GM12875 (cell line): Measurements from ENCODE around the gene STRA8.
"Not testable (repeated sequence)": the region's sequence is repeated elsewhere in the genome, so short reads cannot be mapped to it uniquely, and the experiment has no call there.

ENCODE experiments used
- H3K4me3 ChIP-seq: one replicate; pipeline ENCODE4 v1.5.1; 2011; ENCODE audit warnings: low read depth, low read length, control low read depth
- CTCF ChIP-seq: IDR thresholded peaks from 2 replicates; pipeline ENCODE4 v1.5.1; 2011; ENCODE audit warnings: low read depth, mild to moderate bottlenecking, control low read depth, inconsistent platforms, low read length, moderate library complexity, borderline replicate concordance; ENCODE audit not compliant: insufficient read depth

The STRA8 gene

GRCh38 chr7:135231686-135232085 is 2.0 kb upstream of the STRA8 start:
- H3K4me3 ChIP-seq = no peak overlapping the region
- TF ChIP-seq CTCF = no peak

DNA sequence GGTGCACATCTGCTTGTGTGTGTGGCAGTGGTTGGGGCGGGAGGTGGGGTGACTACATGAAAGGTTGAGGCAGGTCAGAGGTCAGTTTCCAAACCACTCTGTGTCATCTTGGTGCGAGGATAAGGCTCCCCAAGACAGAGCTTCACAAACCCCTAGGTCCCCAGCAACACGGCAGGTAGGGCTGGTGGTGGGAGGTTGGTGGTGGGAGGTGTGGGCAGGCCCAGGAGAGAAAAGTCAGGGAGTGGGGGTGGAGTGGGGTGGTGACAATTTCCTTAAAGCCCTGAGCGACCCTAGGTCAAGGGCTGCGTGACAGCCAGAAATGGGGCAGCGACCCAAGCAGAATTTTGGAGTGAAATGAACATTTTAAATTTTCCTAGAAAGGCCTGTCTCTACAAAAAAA is 1.6 kb upstream of the STRA8 start:
- H3K4me3 ChIP-seq = no peak overlapping the region
- no peak for TF ChIP-seq CTCF

DNA sequence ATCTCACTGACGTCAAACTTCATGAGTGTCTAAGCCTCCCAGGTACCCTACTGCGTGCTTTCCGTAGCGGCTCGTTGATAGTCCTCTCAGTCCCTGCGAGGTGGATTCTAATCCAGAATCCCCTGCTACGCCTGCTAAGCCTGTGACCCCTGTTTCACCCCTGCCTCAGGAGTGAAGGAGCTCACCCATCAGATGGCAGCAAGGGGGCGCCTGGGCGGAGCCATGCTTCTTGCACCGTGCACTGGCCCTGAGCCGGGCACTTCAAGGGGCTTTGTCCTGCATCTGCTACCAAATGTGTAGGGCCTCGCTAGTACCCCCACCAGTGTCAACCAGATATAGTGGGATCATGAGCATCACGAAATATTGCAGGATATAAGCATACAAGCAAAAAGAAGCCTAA is 918 bp upstream of the STRA8 start:
- peak; percentile 38; the same call in 1 of the 2 replicates for TF ChIP-seq CTCF

GRCh38 chr7:135234095-135234494 is 457 bp downstream of the STRA8 start:
- not testable (repeated sequence) for H3K4me3 ChIP-seq

More for the DNA sequence above, 918 bp upstream of the STRA8 start:
- no peak overlapping the region for H3K4me3 ChIP-seq

DNA sequence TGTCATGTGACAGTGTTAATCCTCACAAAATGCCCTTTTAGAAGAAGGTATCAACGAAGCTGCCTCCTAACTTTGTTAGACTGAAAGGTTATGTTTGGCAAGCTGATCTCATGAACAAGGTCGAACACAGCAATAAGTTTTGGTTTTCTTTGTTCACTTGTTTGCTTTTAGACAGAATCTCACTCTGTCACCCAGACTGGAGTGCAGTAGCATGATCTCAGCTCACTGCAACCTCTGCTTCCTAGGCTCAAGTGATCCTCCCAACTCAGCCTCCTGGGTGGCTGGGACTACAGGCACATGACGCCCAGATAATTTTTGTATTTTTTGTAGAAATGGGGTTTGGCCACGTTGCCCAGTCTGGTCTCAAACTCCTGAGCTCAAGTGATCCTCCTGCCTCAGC is 1.1 kb downstream of the STRA8 start:
- H3K4me3 ChIP-seq = no peak overlapping the region
- no peak for TF ChIP-seq CTCF

DNA sequence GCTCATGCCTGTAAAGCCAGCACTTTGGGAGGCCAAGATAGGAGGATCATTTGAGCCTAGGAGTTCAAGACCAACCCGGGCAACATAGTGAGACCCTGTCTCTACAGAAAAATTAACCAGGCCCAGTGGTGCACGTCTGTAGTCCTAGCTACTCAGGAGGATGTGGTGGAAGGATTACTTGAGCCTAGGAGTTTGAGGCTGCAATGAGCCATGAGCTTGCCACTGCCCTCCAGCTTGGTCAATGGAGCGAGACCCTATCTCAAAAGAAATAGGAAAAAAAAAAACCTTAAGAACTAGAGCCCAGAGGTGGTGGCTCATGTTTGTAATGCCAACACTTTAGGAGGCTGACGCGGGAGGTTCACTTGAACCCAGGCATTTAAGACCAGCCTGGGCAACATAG is 2.2 kb downstream of the STRA8 start:
- H3K4me3 ChIP-seq = no peak overlapping the region
- no peak for TF ChIP-seq CTCF

- no peak for TF ChIP-seq CTCF
- H3K4me3 ChIP-seq = no peak overlapping the region
These were observed 3.1 kb downstream of the STRA8 start for GRCh38 chr7:135236727-135237126.
